WTC11 (cell line): ENCODE data around the gene COPS9. TPM values are rescaled to one million over a fixed set of nuclear protein-coding genes. Genes with fewer than 3 reads are reported as not detected.

Experiments used
- ATF1 ChIP-seq: sonication (generic); formaldehyde crosslinking; IDR thresholded peaks from 2 replicates; pipeline ENCODE4 v1.8.1; 2023; ENCODE audit warnings: mild to moderate bottlenecking, moderate library complexity, missing genetic modification reagents
- CREM ChIP-seq: sonication (generic); formaldehyde crosslinking; IDR thresholded peaks from 2 replicates; pipeline ENCODE4 v1.8.1; 2022; ENCODE audit warnings: mild to moderate bottlenecking, missing genetic modification reagents, moderate library complexity
- FOXK1 ChIP-seq: sonication (generic); formaldehyde crosslinking; IDR thresholded peaks from 2 replicates; pipeline ENCODE4 v1.8.0; 2022; ENCODE audit warnings: mild to moderate bottlenecking, moderate library complexity, missing genetic modification reagents
- MXD4 ChIP-seq: fragments of 250-450 bp; sonication (Bioruptor Pico); IDR thresholded peaks from 2 replicates; pipeline ENCODE4 v1.8.0; 2021; ENCODE audit warnings: mild to moderate bottlenecking, moderate library complexity, borderline replicate concordance
- NFATC4 ChIP-seq: fragments of 250-450 bp; sonication (Bioruptor Pico); IDR thresholded peaks from 2 replicates; pipeline ENCODE4 v1.9.0; 2021; ENCODE audit warnings: mild to moderate bottlenecking
- NFE2L1 ChIP-seq: sonication (generic); formaldehyde crosslinking; IDR thresholded peaks from 2 replicates; pipeline ENCODE4 v1.8.1; 2023; ENCODE audit warnings: missing genetic modification reagents
- PRRX2 ChIP-seq: fragments of 250-450 bp; sonication (Bioruptor Pico); IDR thresholded peaks from 2 replicates; pipeline ENCODE4 v1.8.0; 2021; ENCODE audit warnings: mild to moderate bottlenecking
- RORB ChIP-seq: fragments of 250-450 bp; sonication (Bioruptor Pico); IDR thresholded peaks from 2 replicates; pipeline ENCODE4 v1.9.0; 2021; ENCODE audit warnings: mild to moderate bottlenecking
- TEAD1 ChIP-seq: sonication (generic); formaldehyde crosslinking; IDR thresholded peaks from 2 replicates; pipeline ENCODE4 v1.8.0; 2022; ENCODE audit warnings: mild to moderate bottlenecking, missing genetic modification reagents
- ZNF232 ChIP-seq: sonication (generic); formaldehyde crosslinking; IDR thresholded peaks from 2 replicates; pipeline ENCODE4 v1.8.0; 2022; ENCODE audit warnings: mild to moderate bottlenecking, missing genetic modification reagents
- ZNF263 ChIP-seq: sonication (generic); formaldehyde crosslinking; IDR thresholded peaks from 2 replicates; pipeline ENCODE4 v1.8.1; 2022; ENCODE audit warnings: low read depth, mild to moderate bottlenecking, moderate library complexity, missing genetic modification reagents
- ZNF416 ChIP-seq: fragments of 250-450 bp; sonication (Bioruptor Pico); IDR thresholded peaks from 2 replicates; pipeline ENCODE4 v1.9.0; 2021; ENCODE audit warnings: mild to moderate bottlenecking, inconsistent platforms
- ZNF671 ChIP-seq: fragments of 250-450 bp; sonication (Bioruptor Pico); IDR thresholded peaks from 2 replicates; pipeline ENCODE4 v1.8.0; 2021; ENCODE audit warnings: mild to moderate bottlenecking
- total RNA-seq: library from RNA; stranded (reverse); gene quantifications from 3 replicates; pipeline ENCODE4 v1.2.3, GENCODE V29; 2021
- TF ChIP-seq, protein P1 (sequence below): sonication (generic); formaldehyde crosslinking; IDR thresholded peaks from 2 replicates; pipeline ENCODE4 v1.8.1; 2023; ENCODE audit warnings: mild to moderate bottlenecking, missing genetic modification reagents, borderline replicate concordance
- TF ChIP-seq, protein P2 (sequence below): sonication (generic); formaldehyde crosslinking; IDR thresholded peaks from 2 replicates; pipeline ENCODE4 v1.8.1; 2022; ENCODE audit warnings: mild to moderate bottlenecking, missing genetic modification reagents, moderate library complexity, borderline replicate concordance
- TF ChIP-seq, protein P3 (sequence below): sonication (generic); formaldehyde crosslinking; IDR thresholded peaks from 2 replicates; pipeline ENCODE4 v1.8.0; 2022; ENCODE audit warnings: mild to moderate bottlenecking, missing genetic modification reagents
- TF ChIP-seq, protein P4 (sequence below): sonication (generic); formaldehyde crosslinking; IDR thresholded peaks from 2 replicates; pipeline ENCODE4 v1.8.0; 2023; ENCODE audit warnings: missing genetic modification reagents, mild to moderate bottlenecking, borderline replicate concordance
- TF ChIP-seq, protein P5 (sequence below): fragments of 250-450 bp; sonication (Bioruptor Pico); IDR thresholded peaks from 2 replicates; pipeline ENCODE4 v1.9.0; 2021; ENCODE audit warnings: moderate library complexity, mild to moderate bottlenecking, inconsistent platforms, borderline replicate concordance
- TF ChIP-seq, protein P6 (sequence below): sonication (generic); formaldehyde crosslinking; IDR thresholded peaks from 2 replicates; pipeline ENCODE4 v1.8.1; 2022; ENCODE audit warnings: mild to moderate bottlenecking, moderate library complexity, missing genetic modification reagents
- TF ChIP-seq, protein P7 (sequence below): fragments of 250-450 bp; sonication (Bioruptor Pico); conservative IDR thresholded peaks from 2 replicates; pipeline ENCODE4 v1.9.0; 2021; ENCODE audit warnings: mild to moderate bottlenecking

COPS9 gene
- total RNA-seq, 1 experiment from 2014 or later = 142 TPM

DNA sequence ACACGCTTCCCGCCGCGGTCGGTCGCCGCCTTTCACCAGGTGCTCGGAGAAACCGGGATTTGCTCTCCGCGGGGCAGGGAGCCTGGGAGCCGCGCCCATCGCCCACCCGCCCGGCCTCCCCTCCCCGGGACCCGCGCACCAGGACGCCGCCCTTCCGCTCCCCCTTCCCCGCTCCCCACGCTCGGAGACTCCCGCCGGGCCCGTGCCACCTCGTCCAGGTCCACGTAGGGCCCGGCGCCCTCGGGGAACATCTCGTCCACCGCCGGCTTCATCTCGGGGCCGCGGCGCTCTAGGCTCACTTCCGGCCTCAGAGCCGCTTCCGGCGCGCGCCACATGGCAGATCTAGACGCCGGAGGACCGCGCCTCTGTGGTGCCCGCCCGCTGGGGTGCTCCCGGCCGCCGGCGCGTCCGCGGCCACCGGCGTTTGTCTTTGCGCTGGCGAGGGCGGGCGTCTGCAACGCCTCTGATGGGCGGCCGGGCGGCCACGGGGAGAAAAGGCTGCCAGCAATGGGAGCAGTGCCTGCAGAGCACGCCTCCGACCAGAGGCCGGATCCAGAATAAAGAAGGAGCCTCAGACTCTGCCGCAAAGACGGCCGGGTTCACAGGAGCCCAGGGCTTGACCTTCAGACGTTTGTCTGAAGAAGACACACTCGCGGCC lies at the start of gene COPS9 (continued):
- TF ChIP-seq, protein P1, sequence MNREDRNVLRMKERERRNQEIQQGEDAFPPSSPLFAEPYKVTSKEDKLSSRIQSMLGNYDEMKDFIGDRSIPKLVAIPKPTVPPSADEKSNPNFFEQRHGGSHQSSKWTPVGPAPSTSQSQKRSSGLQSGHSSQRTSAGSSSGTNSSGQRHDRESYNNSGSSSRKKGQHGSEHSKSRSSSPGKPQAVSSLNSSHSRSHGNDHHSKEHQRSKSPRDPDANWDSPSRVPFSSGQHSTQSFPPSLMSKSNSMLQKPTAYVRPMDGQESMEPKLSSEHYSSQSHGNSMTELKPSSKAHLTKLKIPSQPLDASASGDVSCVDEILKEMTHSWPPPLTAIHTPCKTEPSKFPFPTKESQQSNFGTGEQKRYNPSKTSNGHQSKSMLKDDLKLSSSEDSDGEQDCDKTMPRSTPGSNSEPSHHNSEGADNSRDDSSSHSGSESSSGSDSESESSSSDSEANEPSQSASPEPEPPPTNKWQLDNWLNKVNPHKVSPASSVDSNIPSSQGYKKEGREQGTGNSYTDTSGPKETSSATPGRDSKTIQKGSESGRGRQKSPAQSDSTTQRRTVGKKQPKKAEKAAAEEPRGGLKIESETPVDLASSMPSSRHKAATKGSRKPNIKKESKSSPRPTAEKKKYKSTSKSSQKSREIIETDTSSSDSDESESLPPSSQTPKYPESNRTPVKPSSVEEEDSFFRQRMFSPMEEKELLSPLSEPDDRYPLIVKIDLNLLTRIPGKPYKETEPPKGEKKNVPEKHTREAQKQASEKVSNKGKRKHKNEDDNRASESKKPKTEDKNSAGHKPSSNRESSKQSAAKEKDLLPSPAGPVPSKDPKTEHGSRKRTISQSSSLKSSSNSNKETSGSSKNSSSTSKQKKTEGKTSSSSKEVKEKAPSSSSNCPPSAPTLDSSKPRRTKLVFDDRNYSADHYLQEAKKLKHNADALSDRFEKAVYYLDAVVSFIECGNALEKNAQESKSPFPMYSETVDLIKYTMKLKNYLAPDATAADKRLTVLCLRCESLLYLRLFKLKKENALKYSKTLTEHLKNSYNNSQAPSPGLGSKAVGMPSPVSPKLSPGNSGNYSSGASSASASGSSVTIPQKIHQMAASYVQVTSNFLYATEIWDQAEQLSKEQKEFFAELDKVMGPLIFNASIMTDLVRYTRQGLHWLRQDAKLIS (CRISPR knock-in tag) = no peak
- TF ChIP-seq RORB (CRISPR knock-in tag) (no peak), TEAD1 (CRISPR knock-in tag) (no peak), PRRX2 (CRISPR knock-in tag) (no peak), ZNF671 (CRISPR knock-in tag) (no peak), CREM (peak; percentile 68; the same call in 1 of the 2 replicates), MXD4 (CRISPR knock-in tag) (no peak), ZNF263 (no peak), FOXK1 (CRISPR knock-in tag) (peak; percentile 78), ZNF416 (CRISPR knock-in tag) (no peak), NFE2L1 (no peak), ZNF232 (peak; percentile 80; the same call in 1 of the 2 replicates), NFATC4 (CRISPR knock-in tag) (no peak), ATF1 (CRISPR knock-in tag) (no peak)
- TF ChIP-seq, protein P2, sequence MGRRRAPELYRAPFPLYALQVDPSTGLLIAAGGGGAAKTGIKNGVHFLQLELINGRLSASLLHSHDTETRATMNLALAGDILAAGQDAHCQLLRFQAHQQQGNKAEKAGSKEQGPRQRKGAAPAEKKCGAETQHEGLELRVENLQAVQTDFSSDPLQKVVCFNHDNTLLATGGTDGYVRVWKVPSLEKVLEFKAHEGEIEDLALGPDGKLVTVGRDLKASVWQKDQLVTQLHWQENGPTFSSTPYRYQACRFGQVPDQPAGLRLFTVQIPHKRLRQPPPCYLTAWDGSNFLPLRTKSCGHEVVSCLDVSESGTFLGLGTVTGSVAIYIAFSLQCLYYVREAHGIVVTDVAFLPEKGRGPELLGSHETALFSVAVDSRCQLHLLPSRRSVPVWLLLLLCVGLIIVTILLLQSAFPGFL (CRISPR knock-in tag) = no peak
- TF ChIP-seq, protein P3, sequence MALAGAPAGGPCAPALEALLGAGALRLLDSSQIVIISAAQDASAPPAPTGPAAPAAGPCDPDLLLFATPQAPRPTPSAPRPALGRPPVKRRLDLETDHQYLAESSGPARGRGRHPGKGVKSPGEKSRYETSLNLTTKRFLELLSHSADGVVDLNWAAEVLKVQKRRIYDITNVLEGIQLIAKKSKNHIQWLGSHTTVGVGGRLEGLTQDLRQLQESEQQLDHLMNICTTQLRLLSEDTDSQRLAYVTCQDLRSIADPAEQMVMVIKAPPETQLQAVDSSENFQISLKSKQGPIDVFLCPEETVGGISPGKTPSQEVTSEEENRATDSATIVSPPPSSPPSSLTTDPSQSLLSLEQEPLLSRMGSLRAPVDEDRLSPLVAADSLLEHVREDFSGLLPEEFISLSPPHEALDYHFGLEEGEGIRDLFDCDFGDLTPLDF (CRISPR knock-in tag) = no peak
- TF ChIP-seq, protein P4, sequence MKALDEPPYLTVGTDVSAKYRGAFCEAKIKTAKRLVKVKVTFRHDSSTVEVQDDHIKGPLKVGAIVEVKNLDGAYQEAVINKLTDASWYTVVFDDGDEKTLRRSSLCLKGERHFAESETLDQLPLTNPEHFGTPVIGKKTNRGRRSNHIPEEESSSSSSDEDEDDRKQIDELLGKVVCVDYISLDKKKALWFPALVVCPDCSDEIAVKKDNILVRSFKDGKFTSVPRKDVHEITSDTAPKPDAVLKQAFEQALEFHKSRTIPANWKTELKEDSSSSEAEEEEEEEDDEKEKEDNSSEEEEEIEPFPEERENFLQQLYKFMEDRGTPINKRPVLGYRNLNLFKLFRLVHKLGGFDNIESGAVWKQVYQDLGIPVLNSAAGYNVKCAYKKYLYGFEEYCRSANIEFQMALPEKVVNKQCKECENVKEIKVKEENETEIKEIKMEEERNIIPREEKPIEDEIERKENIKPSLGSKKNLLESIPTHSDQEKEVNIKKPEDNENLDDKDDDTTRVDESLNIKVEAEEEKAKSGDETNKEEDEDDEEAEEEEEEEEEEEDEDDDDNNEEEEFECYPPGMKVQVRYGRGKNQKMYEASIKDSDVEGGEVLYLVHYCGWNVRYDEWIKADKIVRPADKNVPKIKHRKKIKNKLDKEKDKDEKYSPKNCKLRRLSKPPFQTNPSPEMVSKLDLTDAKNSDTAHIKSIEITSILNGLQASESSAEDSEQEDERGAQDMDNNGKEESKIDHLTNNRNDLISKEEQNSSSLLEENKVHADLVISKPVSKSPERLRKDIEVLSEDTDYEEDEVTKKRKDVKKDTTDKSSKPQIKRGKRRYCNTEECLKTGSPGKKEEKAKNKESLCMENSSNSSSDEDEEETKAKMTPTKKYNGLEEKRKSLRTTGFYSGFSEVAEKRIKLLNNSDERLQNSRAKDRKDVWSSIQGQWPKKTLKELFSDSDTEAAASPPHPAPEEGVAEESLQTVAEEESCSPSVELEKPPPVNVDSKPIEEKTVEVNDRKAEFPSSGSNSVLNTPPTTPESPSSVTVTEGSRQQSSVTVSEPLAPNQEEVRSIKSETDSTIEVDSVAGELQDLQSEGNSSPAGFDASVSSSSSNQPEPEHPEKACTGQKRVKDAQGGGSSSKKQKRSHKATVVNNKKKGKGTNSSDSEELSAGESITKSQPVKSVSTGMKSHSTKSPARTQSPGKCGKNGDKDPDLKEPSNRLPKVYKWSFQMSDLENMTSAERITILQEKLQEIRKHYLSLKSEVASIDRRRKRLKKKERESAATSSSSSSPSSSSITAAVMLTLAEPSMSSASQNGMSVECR (CRISPR knock-in tag) = peak; percentile 72; the same call in 1 of the 2 replicates
- TF ChIP-seq, protein P5, sequence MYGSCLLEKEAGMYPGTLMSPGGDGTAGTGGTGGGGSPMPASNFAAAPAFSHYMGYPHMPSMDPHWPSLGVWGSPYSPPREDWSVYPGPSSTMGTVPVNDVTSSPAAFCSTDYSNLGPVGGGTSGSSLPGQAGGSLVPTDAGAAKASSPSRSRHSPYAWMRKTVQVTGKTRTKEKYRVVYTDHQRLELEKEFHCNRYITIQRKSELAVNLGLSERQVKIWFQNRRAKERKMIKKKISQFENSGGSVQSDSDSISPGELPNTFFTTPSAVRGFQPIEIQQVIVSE (CRISPR knock-in tag) = no peak
- TF ChIP-seq, protein P6, sequence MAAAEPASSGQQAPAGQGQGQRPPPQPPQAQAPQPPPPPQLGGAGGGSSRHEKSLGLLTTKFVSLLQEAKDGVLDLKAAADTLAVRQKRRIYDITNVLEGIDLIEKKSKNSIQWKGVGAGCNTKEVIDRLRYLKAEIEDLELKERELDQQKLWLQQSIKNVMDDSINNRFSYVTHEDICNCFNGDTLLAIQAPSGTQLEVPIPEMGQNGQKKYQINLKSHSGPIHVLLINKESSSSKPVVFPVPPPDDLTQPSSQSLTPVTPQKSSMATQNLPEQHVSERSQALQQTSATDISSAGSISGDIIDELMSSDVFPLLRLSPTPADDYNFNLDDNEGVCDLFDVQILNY (CRISPR knock-in tag) = 0 out of 2 replicates have a peak, but pooled peaks have one; percentile 64
- TF ChIP-seq, protein P7, sequence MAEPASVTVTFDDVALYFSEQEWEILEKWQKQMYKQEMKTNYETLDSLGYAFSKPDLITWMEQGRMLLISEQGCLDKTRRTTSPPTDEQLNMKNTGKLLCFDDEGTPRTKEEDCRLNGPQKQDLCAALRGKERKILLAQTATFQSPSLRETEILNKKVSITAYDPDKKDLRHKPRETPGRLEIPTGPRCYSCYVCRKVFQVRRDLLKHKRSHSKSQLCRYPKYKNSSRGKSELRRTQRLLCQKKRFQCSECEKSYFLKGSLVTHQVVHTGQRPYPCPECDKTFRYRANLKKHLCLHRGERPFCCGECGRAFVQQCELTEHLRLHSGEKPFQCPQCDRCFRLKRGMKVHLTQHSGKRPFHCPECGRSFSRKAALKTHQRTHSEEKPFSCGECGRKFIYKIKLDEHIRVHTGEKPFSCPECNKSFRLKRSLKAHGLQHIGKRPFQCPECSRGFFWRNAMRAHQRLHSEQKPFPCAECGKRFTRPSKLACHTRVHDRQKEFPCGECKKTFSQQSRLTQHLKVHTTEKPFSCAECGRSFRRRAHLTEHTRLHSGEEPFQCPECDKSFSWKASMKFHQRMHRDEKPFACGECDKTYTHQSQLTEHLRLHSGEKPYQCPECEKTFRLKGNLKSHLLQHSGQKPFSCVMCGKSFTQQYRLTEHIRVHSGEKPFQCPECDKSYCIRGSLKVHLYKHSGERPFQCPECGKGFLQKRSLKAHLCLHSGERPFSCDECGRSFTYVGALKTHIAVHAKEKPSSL = no peak
